ENCODE measurements around the gene RFX3.

DNA sequence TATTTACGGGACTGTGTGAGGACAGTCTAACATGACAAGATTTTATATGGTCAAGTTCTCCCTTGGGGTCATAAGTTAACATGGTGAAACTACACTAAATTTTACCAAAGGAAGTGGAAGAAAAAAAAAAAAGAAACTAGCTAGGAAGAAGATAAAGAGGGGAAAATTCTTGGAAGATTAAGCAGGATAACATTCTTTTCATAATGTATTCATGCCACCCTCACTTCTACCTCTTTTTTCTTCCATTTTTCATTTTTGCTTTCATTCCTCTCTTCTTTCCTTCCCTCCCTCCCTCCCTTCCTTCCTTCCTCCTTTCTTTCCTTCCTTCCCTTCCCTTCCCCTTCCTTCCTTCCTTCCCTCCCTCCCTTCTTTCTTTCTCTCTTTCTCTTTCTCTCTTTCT lies 254.6 kb downstream of the RFX3 start:
- TF ChIP-seq CTCF (IDR thresholded peaks at IDR 0.05; ENCODE audit: low read length): no peak
- no peak for TF ChIP-seq EZH2 (optimal IDR thresholded peaks at IDR 0.05; ENCODE audit: low read depth, low read length)
- no peak for TF ChIP-seq EZH2phosphoT487 (IDR thresholded peaks at IDR 0.05; ENCODE audit: low read length)

Data from MM.1S (cell line).